LNCAP (cell line): Measurements from ENCODE around the gene UBN1.

Experiments used
- TF ChIP-seq, protein P1 (sequence below): fragments of 450-650 bp; IDR thresholded peaks from 2 replicates; pipeline ENCODE4 v1.5.1; 2017; ENCODE audit warnings: mild to moderate bottlenecking

UBN1 gene

DNA sequence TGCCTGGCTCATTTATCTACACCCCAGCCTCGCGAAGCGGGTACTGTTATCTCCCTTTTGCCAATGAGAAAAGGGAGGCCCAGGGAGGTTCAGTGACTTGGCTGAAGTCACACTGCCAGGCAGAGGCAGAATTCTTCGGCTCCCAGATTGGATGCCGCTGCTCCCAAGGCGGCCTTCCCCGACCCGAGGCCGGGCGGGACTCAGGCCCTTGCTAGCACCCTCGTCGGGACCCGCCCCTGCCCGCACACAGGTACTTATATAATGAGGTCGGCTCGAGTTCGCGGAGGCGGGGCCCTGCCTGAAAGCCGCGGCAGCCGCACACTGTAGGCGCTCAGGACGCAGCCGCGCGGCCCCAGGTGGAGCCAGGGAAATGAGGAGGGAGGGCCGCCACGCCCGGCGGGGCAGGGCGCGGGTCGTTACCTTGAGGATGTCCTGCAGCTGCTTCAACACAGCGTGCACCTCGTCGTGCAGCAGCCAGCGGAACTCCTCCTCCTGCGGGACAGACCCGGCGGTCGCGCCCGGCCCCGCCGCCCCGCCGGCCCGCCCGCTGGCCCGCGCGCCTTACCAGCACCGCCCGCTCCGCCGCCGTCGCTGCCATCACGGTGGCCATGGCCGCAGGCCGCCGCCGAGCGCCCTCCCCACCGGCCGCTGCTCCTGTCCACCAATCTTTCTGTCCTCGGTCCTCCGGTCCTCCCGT is 45.2 kb upstream of the UBN1 start, which contains the start of gene ROGDI:
ROGDI (minus strand) TSS at position 672 of the 697 bp plus-strand sequence; CDS start at position 610, 62 bp downstream.
- TF ChIP-seq, protein P1, sequence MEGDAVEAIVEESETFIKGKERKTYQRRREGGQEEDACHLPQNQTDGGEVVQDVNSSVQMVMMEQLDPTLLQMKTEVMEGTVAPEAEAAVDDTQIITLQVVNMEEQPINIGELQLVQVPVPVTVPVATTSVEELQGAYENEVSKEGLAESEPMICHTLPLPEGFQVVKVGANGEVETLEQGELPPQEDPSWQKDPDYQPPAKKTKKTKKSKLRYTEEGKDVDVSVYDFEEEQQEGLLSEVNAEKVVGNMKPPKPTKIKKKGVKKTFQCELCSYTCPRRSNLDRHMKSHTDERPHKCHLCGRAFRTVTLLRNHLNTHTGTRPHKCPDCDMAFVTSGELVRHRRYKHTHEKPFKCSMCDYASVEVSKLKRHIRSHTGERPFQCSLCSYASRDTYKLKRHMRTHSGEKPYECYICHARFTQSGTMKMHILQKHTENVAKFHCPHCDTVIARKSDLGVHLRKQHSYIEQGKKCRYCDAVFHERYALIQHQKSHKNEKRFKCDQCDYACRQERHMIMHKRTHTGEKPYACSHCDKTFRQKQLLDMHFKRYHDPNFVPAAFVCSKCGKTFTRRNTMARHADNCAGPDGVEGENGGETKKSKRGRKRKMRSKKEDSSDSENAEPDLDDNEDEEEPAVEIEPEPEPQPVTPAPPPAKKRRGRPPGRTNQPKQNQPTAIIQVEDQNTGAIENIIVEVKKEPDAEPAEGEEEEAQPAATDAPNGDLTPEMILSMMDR, result no peak

DNA sequence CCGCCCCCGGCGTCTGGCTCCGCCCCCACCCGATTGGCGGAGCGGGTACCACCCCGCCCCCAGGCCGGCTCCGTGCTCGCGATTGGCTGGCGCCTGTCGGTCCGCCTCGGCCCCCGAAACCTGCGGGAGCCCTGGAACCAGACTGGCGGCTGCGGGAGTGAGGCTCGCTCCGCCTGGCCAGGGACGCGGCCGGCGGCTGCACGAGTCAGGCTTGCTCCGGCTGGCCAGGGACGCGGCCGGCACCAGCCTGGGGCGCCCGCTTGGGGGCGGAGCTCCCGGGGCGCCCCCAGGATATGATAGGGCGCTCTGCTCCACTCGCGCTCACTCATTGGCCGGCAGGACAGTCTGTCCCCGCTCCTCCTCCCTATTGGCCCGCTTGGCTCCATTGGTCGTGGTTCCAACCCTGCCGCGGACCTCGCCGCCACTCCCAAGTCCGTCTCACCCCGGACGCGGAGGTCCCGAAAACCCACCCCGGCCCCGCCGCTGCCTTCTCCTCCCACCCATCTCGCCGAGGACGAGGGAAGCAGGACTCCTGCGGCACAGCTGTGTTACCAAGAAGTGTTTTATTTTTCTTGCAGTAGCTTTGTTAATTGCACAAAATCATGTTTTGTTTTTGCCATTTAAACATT is 44.5 kb upstream of the UBN1 start:
- TF ChIP-seq, protein P1, result no peak

DNA sequence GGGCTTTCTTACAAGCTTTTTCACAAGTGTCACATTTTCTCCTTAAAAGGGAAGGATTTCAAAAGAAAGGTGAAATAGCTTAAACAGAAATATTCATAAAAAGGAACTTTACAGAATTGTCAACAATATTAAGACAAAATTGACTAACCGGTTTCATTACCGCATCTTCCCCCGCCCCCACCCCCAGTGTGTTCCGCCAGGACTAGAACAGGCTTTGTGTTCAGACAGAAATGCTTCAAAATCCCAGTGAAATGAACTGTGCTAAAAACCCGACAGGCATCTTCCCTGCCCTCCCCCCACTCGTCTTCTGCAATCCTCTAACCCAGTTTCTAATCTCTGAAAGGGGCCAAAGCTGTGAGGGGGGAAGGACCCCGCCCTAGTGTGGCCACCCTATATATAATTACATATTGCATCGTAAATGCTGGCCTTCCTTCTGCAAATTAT is 43.9 kb upstream of the UBN1 start:
- TF ChIP-seq, protein P1, result no peak

DNA sequence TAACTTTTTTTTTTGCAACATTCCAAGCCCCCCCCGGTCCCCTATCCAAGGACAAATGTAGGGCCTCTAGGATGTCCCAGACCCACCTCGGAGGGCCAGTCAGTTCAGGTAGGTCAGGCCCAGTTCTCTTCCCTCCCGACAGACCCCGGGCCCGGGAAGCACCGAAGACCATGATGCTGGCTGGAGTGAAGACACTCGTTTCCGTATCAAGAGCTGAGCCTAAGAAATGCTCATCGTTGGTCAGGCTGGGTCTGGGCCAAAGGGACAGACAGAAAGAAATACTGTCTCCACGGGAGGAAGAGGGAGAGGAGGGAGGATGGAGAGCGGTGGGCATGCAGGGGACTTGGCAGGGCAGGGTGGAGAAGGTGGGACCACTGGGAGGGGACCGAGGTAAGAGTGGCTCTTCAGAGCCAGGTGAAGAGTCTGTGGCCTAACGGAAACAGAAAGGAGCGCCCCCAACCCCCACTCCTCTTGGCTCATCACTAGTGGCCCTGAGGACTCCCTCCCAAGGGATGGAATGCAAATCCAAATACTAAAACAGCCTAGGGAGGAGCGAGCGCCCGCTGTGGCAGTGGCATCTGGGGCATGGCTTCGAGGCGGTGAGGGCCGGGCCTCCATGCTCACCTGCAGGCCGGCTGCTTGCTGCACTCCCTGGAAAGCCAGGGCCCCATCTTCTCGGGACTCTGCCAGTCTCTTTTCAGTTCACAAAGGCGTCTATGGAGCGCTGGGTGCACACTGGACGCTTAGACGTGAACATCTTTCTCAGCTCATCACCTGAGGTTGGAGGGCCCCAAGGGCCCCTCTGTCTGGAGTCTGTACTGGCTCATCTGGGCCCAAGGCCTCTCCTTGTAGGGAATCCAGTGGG is 43.2 kb upstream of the UBN1 start:
- TF ChIP-seq, protein P1, result no peak

DNA sequence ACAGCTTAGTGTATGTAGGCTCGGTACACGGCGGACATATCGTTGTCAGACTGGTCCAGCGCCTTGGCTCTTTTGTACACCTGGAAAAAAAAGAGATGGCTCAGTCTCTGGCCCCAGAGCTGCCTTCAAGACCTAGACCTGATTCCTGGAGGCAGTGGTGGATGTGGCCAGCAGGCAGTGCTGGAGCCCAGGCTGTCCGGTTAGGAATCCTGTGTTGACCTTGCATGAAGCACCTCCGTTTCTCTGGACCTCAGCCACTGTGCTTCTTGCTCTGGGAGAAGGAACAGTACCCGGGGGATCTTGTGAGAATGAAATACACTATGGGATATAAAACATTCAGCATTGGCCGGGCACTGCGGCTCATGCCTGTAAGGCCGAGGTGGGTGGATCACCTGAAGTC is 42.0 kb upstream of the UBN1 start:
- TF ChIP-seq, protein P1, result no peak

DNA sequence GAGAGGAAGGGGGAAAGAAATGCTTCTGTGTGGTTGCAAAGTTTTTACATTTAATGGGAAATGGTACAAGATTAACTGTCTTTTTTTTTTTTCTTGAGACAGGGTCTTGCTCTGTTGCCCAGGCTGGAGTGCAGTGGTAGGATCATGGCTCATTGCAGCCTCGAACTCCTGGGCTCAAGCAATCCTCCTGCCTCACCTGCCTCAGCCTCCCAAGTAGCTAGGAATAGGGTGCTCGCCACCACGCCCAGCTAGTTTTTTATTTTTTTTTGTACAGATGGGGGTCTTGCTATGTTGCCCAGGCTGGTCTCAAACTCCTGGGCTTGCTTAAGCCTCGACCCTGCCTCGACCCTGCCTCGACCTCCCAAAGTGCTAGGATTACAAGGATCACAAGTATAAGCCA is 41.0 kb upstream of the UBN1 start:
- TF ChIP-seq, protein P1, result no peak

DNA sequence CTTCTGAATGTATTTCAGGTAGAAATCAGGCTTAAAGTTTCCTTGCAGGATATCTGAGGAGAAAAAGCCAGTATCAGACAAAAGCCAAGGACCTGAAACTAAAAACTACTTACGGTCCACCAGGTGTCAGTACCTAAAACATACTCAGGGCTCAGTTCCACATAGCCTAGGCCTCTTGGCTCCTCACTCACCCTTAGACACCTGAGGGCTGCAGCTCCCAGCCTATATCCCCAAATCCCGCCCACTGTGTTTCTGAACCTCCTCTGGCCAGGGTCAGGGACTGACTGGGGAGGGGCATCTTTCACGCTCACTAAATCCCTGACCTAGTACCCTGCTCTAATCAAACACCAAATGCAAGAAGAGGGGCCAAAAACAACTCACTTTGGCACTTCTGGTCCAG is 36.0 kb upstream of the UBN1 start:
- TF ChIP-seq, protein P1, result no peak
